ENCODE measurements around the gene RING1. TPM values are rescaled to one million over a fixed set of nuclear protein-coding genes. Genes with fewer than 3 reads are reported as not detected.

The RING1 gene
- total RNA-seq, 2 donors from 2014 or later, result 31.0 to 31.8 TPM

GRCh38 chr6:33251395-33252012 lies 43.2 kb downstream of the RING1 start:
- Mint-ChIP-seq H3K27me3 (ENCODE audit: insufficient read depth) (peaks cover 15% of the 10 kb centered on the region), H3K36me3 (ENCODE audit: low read depth) (peaks cover 24% of the 10 kb centered on the region), H3K4me3 (no peak overlapping the region), H3K4me1 (peaks cover 14% of the 10 kb centered on the region), H3K27ac (no peak overlapping the region), H3K9me3 (no peaks in the 10 kb centered on the region)
- no peak overlapping the region for H3K4me3 ChIP-seq (ENCODE audit: low read length)
- H3K27ac ChIP-seq (ENCODE audit: low read depth, low read length), result no peak overlapping the region
- H3K9me3 ChIP-seq (ENCODE audit: control insufficient read depth, low read length), result no peaks in the 10 kb centered on the region
- H3K9ac ChIP-seq (ENCODE audit: extremely low read depth, low read length, poor library complexity, severe bottlenecking), result no peak overlapping the region
- 92 to 94% methylated on average over 4 to 6 of the region's 6 CpGs for WGBS, 2 experiments (ENCODE audit: insufficient coverage in 1 of 2, insufficient read length in 1 of 2)
- peaks cover 5% of the 10 kb centered on the region for H3K4me1 ChIP-seq (ENCODE audit: control insufficient read depth, insufficient read depth, low read length)
- peaks cover 18% of the 10 kb centered on the region for H3K36me3 ChIP-seq (ENCODE audit: control insufficient read depth, insufficient read depth, low read length)
- TF ChIP-seq CTCF (conservative IDR thresholded peaks at IDR 0.05), result no peak
- DNase-seq, result no peak
- H3K27me3 ChIP-seq (ENCODE audit: control insufficient read depth, insufficient read depth, low read length, poor library complexity, severe bottlenecking), result peaks cover 18% of the 10 kb centered on the region

- no peak for DNase-seq
- Mint-ChIP-seq H3K4me3 (no peak overlapping the region), H3K4me1 (peaks cover 14% of the 10 kb centered on the region), H3K9me3 (peaks cover 7% of the 10 kb centered on the region), H3K27ac (no peak overlapping the region), H3K36me3 (ENCODE audit: low read depth) (peaks cover 32% of the 10 kb centered on the region), H3K27me3 (ENCODE audit: insufficient read depth) (peaks cover 4% of the 10 kb centered on the region)
- Histone ChIP-seq H3K36me3 (ENCODE audit: control insufficient read depth, insufficient read depth, low read length) (peaks cover 26% of the 10 kb centered on the region), H3K9me3 (ENCODE audit: control insufficient read depth, low read length) (peaks cover 2% of the 10 kb centered on the region), H3K27me3 (ENCODE audit: control insufficient read depth, insufficient read depth, low read length, poor library complexity, severe bottlenecking) (peaks cover 11% of the 10 kb centered on the region), H3K27ac (ENCODE audit: low read depth, low read length) (no peak overlapping the region), H3K4me3 (ENCODE audit: low read length) (no peak overlapping the region), H3K9ac (ENCODE audit: extremely low read depth, low read length, poor library complexity, severe bottlenecking) (no peak overlapping the region), H3K4me1 (ENCODE audit: control insufficient read depth, insufficient read depth, low read length) (peaks cover 5% of the 10 kb centered on the region)
- no peak for TF ChIP-seq CTCF (conservative IDR thresholded peaks at IDR 0.05)
Measured at GRCh38 chr6:33252759-33253158, 44.5 kb downstream of the RING1 start.

GRCh38 chr6:33254591-33254990 lies 46.3 kb downstream of the RING1 start:
- H3K4me1 Mint-ChIP-seq, result peaks cover 7% of the 10 kb centered on the region
- H3K4me3 Mint-ChIP-seq, result no peak overlapping the region
- H3K27ac Mint-ChIP-seq, result no peak overlapping the region
- Histone ChIP-seq H3K27me3 (ENCODE audit: control insufficient read depth, insufficient read depth, low read length, poor library complexity, severe bottlenecking) (no peaks in the 10 kb centered on the region), H3K4me1 (ENCODE audit: control insufficient read depth, insufficient read depth, low read length) (no peaks in the 10 kb centered on the region), H3K4me3 (ENCODE audit: low read length) (no peak overlapping the region), H3K9ac (ENCODE audit: extremely low read depth, low read length, poor library complexity, severe bottlenecking) (no peak overlapping the region), H3K9me3 (ENCODE audit: control insufficient read depth, low read length) (peaks cover 17% of the 10 kb centered on the region), H3K27ac (ENCODE audit: low read depth, low read length) (no peak overlapping the region), H3K36me3 (ENCODE audit: control insufficient read depth, insufficient read depth, low read length) (peaks cover 41% of the 10 kb centered on the region)
- no peak for DNase-seq
- WGBS, 2 experiments (ENCODE audit: insufficient coverage in 1 of 2, insufficient read length in 1 of 2), result 72 to 96% methylated on average over 2 to 4 of the region's 4 CpGs
- TF ChIP-seq CTCF (conservative IDR thresholded peaks at IDR 0.05), result no peak
- H3K9me3 Mint-ChIP-seq, result peaks cover 16% of the 10 kb centered on the region
- H3K36me3 Mint-ChIP-seq (ENCODE audit: low read depth), result peaks cover 45% of the 10 kb centered on the region
- H3K27me3 Mint-ChIP-seq (ENCODE audit: insufficient read depth), result no peaks in the 10 kb centered on the region
